GM10266 (cell line): ENCODE results near the gene HAGHL.

Experiments
- DNase-seq: peaks from one replicate; pipeline ENCODE4 v3.0.0; 2012; ENCODE audit errors: extremely low spot score
- CTCF ChIP-seq: IDR thresholded peaks from 2 replicates; pipeline ENCODE4 v1.5.1; 2012; ENCODE audit warnings: mild to moderate bottlenecking, low read depth; ENCODE audit not compliant: control insufficient read depth, insufficient read depth; ENCODE audit errors: missing control alignments

HAGHL gene

GRCh38 chr16:716200-716568 lies 10.7 kb upstream of the HAGHL start:
- DNase-seq: no peak
- TF ChIP-seq CTCF: no peak

- no peak for TF ChIP-seq CTCF
- no peak for DNase-seq
These were observed 10.1 kb upstream of the HAGHL start for GRCh38 chr16:716768-717325.

GRCh38 chr16:717450-718245 lies 9.3 kb upstream of the HAGHL start:
- no peak for DNase-seq
- TF ChIP-seq CTCF: no peak

- TF ChIP-seq CTCF: no peak
- no peak for DNase-seq
These were observed 8.5 kb upstream of the HAGHL start for GRCh38 chr16:718389-718788.

- no peak for TF ChIP-seq CTCF
These were observed 8.0 kb upstream of the HAGHL start for GRCh38 chr16:718922-719321.

GRCh38 chr16:719815-720446 lies 7.0 kb upstream of the HAGHL start:
- no peak for DNase-seq
- peak; percentile 37 for TF ChIP-seq CTCF

More at GRCh38 chr16:718922-719321, 8.0 kb upstream of the HAGHL start:
- no peak for DNase-seq
